GM19193 (cell line): ENCODE measurements around the gene SLC1A7.

Experiments used
- POLR2A ChIP-seq: IDR thresholded peaks from 4 replicates; pipeline ENCODE4 v1.6.1; 2011; ENCODE audit not compliant: insufficient read depth, insufficient read length; ENCODE audit errors: extremely low read depth

SLC1A7 gene

DNA sequence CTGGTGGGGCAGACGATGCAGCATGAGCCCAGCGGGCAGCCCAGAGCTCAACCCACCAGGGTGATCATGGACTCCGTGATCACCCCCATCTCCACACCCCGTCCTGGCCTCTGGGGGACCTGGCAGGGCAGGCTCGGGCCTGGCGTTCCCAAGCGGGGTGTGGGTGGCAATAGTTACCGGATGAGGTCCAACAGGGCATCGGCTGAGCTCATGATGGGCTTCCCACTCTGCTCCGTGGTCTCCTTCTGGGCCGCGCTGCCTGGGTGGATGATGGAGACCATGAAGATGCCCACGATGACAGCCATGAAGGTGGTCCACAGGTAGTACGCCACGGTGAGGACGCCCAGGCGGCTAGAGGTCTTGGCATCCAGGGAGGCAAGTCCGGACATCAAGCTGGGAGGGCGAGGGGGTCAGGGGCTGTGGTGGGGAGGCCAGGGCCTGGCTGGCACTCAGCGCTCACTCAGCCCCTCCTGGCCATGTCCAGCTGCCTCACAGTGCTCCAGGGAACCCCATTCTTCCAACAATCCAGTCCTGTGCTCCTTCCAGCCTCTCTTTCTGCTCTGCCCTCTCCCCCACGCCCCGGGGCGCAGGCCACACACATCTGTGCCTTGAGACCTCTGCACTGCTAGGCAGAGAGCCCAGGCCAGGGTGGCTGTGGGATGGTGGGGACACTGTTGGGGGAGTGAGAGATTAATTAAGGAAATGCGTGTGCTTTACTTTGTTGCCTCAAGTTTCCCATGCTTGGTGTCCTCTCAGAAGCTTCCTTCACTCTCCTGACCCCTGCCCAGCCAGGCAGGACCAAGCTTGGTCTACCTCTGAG lies 27.6 kb downstream of the SLC1A7 start:
- no peak for TF ChIP-seq POLR2A

GRCh38 chr1:53114090-53114489 lies 28.3 kb downstream of the SLC1A7 start:
- TF ChIP-seq POLR2A = no peak

DNA sequence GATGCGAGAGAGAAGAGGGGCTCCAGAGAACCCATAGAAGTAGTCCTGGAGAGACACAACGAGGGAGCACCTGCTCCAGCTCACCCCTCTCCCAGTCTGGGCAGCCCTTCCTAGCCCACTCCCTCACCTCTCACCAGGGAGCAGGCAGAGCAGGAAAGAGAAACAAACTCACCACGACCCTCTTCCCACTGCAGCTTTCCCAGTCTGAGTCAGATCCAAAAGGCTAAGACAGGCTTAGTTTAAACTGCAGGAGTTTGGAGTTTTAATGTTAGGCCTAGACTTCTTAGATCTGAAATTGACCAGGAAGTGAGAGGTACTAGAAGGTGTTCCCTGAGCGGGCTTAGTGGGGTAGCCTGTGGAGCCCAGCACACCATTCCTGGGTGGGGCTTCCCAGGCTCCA lies 29.6 kb downstream of the SLC1A7 start:
- TF ChIP-seq POLR2A = no peak

GRCh38 chr1:53112271-53112774 lies 30.1 kb downstream of the SLC1A7 start:
- no peak for TF ChIP-seq POLR2A

DNA sequence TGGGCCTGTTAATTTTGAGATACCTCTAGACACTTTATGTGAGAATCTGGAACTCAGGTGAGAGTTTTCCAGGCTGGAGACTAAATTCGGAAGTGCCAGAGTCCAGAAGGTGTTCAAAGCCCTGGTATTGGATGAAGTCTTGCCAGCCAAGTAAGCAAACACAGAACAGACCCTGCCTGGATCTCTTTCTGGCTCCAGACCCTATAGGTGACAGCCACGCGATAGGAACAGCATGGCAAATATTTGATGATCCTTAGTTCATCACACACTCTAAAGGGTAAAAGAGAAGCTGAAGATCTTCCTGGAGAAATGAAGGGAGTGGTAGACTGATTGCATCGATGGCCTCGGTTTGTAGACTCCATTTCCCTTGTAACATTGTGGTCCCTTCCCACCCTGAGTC lies 30.7 kb downstream of the SLC1A7 start:
- no peak for TF ChIP-seq POLR2A

- TF ChIP-seq POLR2A = no peak
These were observed 31.3 kb downstream of the SLC1A7 start for GRCh38 chr1:53111073-53111556.

GRCh38 chr1:53110370-53111072 lies 31.9 kb downstream of the SLC1A7 start:
- no peak for TF ChIP-seq POLR2A

- no peak for TF ChIP-seq POLR2A
These were observed 33.5 kb downstream of the SLC1A7 start for GRCh38 chr1:53108646-53109580.

- no peak for TF ChIP-seq POLR2A
These were observed 34.7 kb downstream of the SLC1A7 start for GRCh38 chr1:53107570-53108322.

GRCh38 chr1:53107090-53107489 lies 35.3 kb downstream of the SLC1A7 start:
- no peak for TF ChIP-seq POLR2A

- no peak for TF ChIP-seq POLR2A
These were observed 38.0 kb downstream of the SLC1A7 start for GRCh38 chr1:53104289-53104913.

DNA sequence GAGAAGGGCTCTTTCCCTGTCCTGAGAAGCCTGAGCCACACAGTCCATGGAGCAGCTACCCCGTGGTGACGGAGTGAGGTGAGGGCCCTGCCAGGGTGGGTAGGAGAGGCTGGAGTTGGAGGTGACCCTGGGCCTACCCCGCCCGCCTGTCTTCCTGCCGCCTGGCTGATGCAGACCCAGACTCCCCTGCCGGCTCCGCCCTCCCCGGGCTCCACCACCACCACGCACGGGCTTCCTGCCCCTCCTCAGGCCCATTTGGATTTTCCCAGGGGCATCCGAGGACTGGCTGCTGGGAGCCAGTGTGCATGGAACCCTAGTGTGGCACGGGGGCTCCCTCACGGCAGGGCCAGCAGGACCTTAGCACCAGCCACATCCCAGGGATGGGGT lies 47.9 kb downstream of the SLC1A7 start:
- TF ChIP-seq POLR2A = no peak

GRCh38 chr1:53093778-53094532 lies 48.5 kb downstream of the SLC1A7 start:
- TF ChIP-seq POLR2A = no peak
